B cell (primary cell): Measurements from ENCODE around the gene TAF11.

Experiments used
- EZH2 ChIP-seq: IDR thresholded peaks from 2 replicates; pipeline ENCODE4 v1.6.1; 2012; ENCODE audit warnings: borderline replicate concordance, low read depth, mild to moderate bottlenecking, moderate library complexity, low read length; ENCODE audit not compliant: insufficient read depth, poor library complexity, severe bottlenecking
- TF ChIP-seq, protein P1 (sequence below): fragments of 200-600 bp; IDR thresholded peaks from one replicate; pipeline ENCODE4 v1.8.0; 2022; ENCODE audit warnings: antibody characterized with exemption, mild to moderate bottlenecking

DNA sequence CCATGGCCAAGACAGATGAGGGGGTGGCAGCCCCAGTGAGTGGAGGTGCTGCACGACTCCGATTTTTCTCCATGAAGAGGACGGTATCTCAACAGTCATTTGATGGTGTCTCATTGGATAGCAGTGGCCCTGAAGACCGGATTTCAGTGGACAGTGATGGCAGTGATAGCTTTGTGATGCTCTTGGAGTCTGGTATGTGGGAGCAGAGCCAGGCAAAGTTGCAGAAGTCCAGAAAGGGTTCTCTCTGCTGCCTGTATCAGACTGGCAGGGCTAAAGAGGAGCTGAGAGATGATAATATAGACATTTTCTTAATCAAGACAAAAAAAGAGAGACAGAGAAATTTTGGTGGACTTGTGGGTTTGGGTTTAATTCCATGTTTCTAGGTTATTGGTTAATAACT, 23.8 kb downstream of the TAF11 start:
- TF ChIP-seq, protein P1, sequence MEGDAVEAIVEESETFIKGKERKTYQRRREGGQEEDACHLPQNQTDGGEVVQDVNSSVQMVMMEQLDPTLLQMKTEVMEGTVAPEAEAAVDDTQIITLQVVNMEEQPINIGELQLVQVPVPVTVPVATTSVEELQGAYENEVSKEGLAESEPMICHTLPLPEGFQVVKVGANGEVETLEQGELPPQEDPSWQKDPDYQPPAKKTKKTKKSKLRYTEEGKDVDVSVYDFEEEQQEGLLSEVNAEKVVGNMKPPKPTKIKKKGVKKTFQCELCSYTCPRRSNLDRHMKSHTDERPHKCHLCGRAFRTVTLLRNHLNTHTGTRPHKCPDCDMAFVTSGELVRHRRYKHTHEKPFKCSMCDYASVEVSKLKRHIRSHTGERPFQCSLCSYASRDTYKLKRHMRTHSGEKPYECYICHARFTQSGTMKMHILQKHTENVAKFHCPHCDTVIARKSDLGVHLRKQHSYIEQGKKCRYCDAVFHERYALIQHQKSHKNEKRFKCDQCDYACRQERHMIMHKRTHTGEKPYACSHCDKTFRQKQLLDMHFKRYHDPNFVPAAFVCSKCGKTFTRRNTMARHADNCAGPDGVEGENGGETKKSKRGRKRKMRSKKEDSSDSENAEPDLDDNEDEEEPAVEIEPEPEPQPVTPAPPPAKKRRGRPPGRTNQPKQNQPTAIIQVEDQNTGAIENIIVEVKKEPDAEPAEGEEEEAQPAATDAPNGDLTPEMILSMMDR, result no peak
- no peak for TF ChIP-seq EZH2
